Measurements from ENCODE around the gene MYOM3. TPM values are rescaled to one million over a fixed set of nuclear protein-coding genes. Genes with fewer than 3 reads are reported as not detected.

The MYOM3 gene
- total and polyA plus RNA-seq, 2 of the 13 experiments (the other 11 are each of a cell fraction or from before 2014, with no cell fraction given), result 5.8 to 15.3 TPM

DNA sequence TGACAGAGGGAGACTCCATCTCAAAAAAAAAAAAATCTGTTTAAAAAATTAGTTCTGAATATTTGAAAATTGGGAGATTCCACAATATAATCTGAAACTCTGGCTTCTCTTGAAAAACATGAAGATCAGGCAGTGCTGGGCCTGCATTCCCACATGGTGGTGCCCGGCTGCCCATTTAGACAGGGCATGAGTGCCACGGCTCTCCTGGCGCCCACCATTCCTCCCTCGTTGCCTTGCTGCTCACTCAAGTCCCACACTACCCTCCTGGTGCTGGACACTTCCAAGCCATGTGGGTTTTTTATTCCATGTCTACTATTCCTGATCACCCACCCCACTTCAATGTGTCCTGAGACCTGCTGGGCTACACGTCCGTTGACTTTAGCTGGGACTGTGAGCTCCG is 10.8 kb upstream of the MYOM3 start:
- Histone ChIP-seq H3K79me2 (ENCODE audit: insufficient read depth, low read length) (no peaks in the 10 kb centered on the region), H3K27me3 (ENCODE audit: control insufficient read depth in 1 of 2, insufficient read depth in 2 of 2, low read length in 2 of 2) (no peaks in the 10 kb centered on the region), H3K4me1 (ENCODE audit: insufficient read depth, low read length) (peaks cover 37% of the 10 kb centered on the region), H3K36me3 (replicated peaks in 1 of 2; ENCODE audit: control insufficient read depth in 1 of 2, insufficient read depth in 2 of 2, low read length in 2 of 2) (peaks cover 0 to 17% of the 10 kb centered on the region in 2 experiments; a peak in 2 of 5 replicates), H3K4me2 (ENCODE audit: low read depth, low read length) (no peak overlapping the region), H3K9me3 (ENCODE audit: low read length) (no peaks in the 10 kb centered on the region), H3K27ac (ENCODE audit: extremely low read length, insufficient read depth, low read length) (no peak overlapping the region), H3K9ac (ENCODE audit: insufficient read depth, low read depth, low read length) (no peak overlapping the region), H2AFZ (ENCODE audit: low read length) (no peak overlapping the region), H3K4me3 (replicated peaks in 1 of 3; ENCODE audit: insufficient read depth in 1 of 3, low read depth in 2 of 3, low read length in 3 of 3) (no peak overlapping the region), H4K20me1 (ENCODE audit: insufficient read depth, low read length) (no peaks in the 10 kb centered on the region)
- ChIA-PET POLR2A (no interaction called here), CTCF (ENCODE audit: low intra/inter-chr PET ratio, low total read pairs) (no interaction called here)
- intact Hi-C loops (cut with micrococcal nuclease; ENCODE audit: unreplicated experiment) (no loop called here), in situ Hi-C loops (cut with HindIII; ENCODE audit: extremely low pct_ligation_motif_present, low pct_unique_long_range_greater_than_20kb) (no loop called here)
- 98% methylated on average over 7 of the region's 7 CpGs for WGBS (ENCODE audit: low lambda C conversion rate)
- DNase-seq (ENCODE audit: low spot score) (no peak), FAIRE-seq (no peak), ATAC-seq (no peak)
- no TSS peak for BruUV-seq (replicated peaks)
- TF ChIP-seq BCL3 (CRISPR knock-in tag; IDR thresholded peaks at IDR 0.05) (no peak), PLRG1 (conservative IDR thresholded peaks at IDR 0.05) (no peak), ZSCAN12 (CRISPR knock-in tag; IDR thresholded peaks at IDR 0.05) (no peak), NFE2L1 (CRISPR knock-in tag; IDR thresholded peaks at IDR 0.05; ENCODE audit: borderline replicate concordance) (no peak), NCOR1 (IDR thresholded peaks at IDR 0.05; ENCODE audit: borderline replicate concordance, low read length) (no peak), HES4 (CRISPR knock-in tag; IDR thresholded peaks at IDR 0.05; ENCODE audit: borderline replicate concordance) (no peak), ZNF670 (CRISPR knock-in tag; IDR thresholded peaks at IDR 0.05; ENCODE audit: borderline replicate concordance) (no peak), TFDP2 (CRISPR knock-in tag; IDR thresholded peaks at IDR 0.05) (no peak), ATF3 (CRISPR knock-in tag; IDR thresholded peaks at IDR 0.05) (no peak)
- TF ChIP-seq, protein P1, sequence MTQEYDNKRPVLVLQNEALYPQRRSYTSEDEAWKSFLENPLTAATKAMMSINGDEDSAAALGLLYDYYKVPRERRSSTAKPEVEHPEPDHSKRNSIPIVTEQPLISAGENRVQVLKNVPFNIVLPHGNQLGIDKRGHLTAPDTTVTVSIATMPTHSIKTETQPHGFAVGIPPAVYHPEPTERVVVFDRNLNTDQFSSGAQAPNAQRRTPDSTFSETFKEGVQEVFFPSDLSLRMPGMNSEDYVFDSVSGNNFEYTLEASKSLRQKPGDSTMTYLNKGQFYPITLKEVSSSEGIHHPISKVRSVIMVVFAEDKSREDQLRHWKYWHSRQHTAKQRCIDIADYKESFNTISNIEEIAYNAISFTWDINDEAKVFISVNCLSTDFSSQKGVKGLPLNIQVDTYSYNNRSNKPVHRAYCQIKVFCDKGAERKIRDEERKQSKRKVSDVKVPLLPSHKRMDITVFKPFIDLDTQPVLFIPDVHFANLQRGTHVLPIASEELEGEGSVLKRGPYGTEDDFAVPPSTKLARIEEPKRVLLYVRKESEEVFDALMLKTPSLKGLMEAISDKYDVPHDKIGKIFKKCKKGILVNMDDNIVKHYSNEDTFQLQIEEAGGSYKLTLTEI (CRISPR knock-in tag; conservative IDR thresholded peaks at IDR 0.05), result no peak
- TF ChIP-seq, protein P2, sequence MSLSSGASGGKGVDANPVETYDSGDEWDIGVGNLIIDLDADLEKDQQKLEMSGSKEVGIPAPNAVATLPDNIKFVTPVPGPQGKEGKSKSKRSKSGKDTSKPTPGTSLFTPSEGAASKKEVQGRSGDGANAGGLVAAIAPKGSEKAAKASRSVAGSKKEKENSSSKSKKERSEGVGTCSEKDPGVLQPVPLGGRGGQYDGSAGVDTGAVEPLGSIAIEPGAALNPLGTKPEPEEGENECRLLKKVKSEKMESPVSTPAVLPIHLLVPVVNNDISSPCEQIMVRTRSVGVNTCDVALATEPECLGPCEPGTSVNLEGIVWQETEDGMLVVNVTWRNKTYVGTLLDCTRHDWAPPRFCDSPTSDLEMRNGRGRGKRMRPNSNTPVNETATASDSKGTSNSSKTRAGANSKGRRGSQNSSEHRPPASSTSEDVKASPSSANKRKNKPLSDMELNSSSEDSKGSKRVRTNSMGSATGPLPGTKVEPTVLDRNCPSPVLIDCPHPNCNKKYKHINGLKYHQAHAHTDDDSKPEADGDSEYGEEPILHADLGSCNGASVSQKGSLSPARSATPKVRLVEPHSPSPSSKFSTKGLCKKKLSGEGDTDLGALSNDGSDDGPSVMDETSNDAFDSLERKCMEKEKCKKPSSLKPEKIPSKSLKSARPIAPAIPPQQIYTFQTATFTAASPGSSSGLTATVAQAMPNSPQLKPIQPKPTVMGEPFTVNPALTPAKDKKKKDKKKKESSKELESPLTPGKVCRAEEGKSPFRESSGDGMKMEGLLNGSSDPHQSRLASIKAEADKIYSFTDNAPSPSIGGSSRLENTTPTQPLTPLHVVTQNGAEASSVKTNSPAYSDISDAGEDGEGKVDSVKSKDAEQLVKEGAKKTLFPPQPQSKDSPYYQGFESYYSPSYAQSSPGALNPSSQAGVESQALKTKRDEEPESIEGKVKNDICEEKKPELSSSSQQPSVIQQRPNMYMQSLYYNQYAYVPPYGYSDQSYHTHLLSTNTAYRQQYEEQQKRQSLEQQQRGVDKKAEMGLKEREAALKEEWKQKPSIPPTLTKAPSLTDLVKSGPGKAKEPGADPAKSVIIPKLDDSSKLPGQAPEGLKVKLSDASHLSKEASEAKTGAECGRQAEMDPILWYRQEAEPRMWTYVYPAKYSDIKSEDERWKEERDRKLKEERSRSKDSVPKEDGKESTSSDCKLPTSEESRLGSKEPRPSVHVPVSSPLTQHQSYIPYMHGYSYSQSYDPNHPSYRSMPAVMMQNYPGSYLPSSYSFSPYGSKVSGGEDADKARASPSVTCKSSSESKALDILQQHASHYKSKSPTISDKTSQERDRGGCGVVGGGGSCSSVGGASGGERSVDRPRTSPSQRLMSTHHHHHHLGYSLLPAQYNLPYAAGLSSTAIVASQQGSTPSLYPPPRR (CRISPR knock-in tag; IDR thresholded peaks at IDR 0.05; ENCODE audit: borderline replicate concordance), result no peak
- TF ChIP-seq, protein P3, sequence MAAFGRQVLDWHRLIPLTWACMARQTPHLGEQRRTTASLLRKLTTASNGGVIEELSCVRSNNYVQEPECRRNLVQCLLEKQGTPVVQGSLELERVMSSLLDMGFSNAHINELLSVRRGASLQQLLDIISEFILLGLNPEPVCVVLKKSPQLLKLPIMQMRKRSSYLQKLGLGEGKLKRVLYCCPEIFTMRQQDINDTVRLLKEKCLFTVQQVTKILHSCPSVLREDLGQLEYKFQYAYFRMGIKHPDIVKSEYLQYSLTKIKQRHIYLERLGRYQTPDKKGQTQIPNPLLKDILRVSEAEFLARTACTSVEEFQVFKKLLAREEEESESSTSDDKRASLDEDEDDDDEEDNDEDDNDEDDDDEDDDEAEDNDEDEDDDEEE (CRISPR knock-in tag; IDR thresholded peaks at IDR 0.05), result no peak
- TF ChIP-seq, protein P4, sequence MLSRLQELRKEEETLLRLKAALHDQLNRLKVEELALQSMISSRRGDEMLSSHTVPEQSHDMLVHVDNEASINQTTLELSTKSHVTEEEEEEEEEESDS (CRISPR knock-in tag; IDR thresholded peaks at IDR 0.05; ENCODE audit: borderline replicate concordance), result no peak

Data from HepG2 (cell line).